ENCODE measurements around the gene UROC1.
"Not testable (repeated sequence)": the region's sequence is repeated elsewhere in the genome, so short reads cannot be mapped to it uniquely, and the experiment has no call there.

The UROC1 gene

GRCh38 chr3:126537116-126537729 lies 19.6 kb upstream of the UROC1 start:
- DNase-seq (ENCODE audit: low read depth), result no peak

GRCh38 chr3:126536126-126536525 lies 18.6 kb upstream of the UROC1 start:
- DNase-seq (ENCODE audit: low read depth), result no peak
- TF ChIP-seq CTCF (IDR thresholded peaks at IDR 0.05; ENCODE audit: low read length, missing control alignments), result no peak

More at GRCh38 chr3:126537116-126537729, 19.6 kb upstream of the UROC1 start:
- no peak overlapping the region for H3K4me3 ChIP-seq (replicated peaks; ENCODE audit: low read depth, low read length)
- TF ChIP-seq CTCF (IDR thresholded peaks at IDR 0.05; ENCODE audit: low read length, missing control alignments), result no peak

GRCh38 chr3:126535636-126536035 lies 18.1 kb upstream of the UROC1 start:
- no peak for DNase-seq (ENCODE audit: low read depth)
- H3K4me3 ChIP-seq (replicated peaks; ENCODE audit: low read depth, low read length), result no peak overlapping the region
- TF ChIP-seq CTCF (IDR thresholded peaks at IDR 0.05; ENCODE audit: low read length, missing control alignments), result no peak

More at GRCh38 chr3:126536126-126536525, 18.6 kb upstream of the UROC1 start:
- H3K4me3 ChIP-seq (replicated peaks; ENCODE audit: low read depth, low read length), result no peak overlapping the region

- not testable (repeated sequence) for DNase-seq (ENCODE audit: low read depth); H3K4me3 ChIP-seq (replicated peaks; ENCODE audit: low read depth, low read length)
Observed at GRCh38 chr3:126534716-126535115, 17.1 kb upstream of the UROC1 start.

- DNase-seq (ENCODE audit: low read depth), result no peak
- no peak overlapping the region for H3K4me3 ChIP-seq (replicated peaks; ENCODE audit: low read depth, low read length)
- TF ChIP-seq CTCF (IDR thresholded peaks at IDR 0.05; ENCODE audit: low read length, missing control alignments), result no peak
Observed at GRCh38 chr3:126533506-126533905, 15.9 kb upstream of the UROC1 start.

- DNase-seq (ENCODE audit: low read depth), result no peak
- H3K4me3 ChIP-seq (replicated peaks; ENCODE audit: low read depth, low read length), result no peak overlapping the region
- no peak for TF ChIP-seq CTCF (IDR thresholded peaks at IDR 0.05; ENCODE audit: low read length, missing control alignments)
Observed at GRCh38 chr3:126531051-126531330, 13.4 kb upstream of the UROC1 start.

GRCh38 chr3:126530171-126531050 lies 12.8 kb upstream of the UROC1 start:
- DNase-seq (ENCODE audit: low read depth), result no peak
- no peak for TF ChIP-seq CTCF (IDR thresholded peaks at IDR 0.05; ENCODE audit: low read length, missing control alignments)
- no peak overlapping the region for H3K4me3 ChIP-seq (replicated peaks; ENCODE audit: low read depth, low read length)

Measured in fibroblast of pulmonary artery (primary cell).